Colon (tissue), 2 donors: Measurements from ENCODE around the gene RAB3IL1.

Source experiments
- FAIRE-seq: peaks from 2 replicates; lab custom pipeline; 2012; peaks lifted over from hg19 to GRCh38; lab: Jason Lieb, UNC
- donor health status: control.
- donor health status: control.

The RAB3IL1 gene

GRCh38 chr11:61904539-61905048 lies 12.8 kb downstream of the RAB3IL1 start:
- no peak for FAIRE-seq

GRCh38 chr11:61903845-61904244 lies 13.5 kb downstream of the RAB3IL1 start:
- FAIRE-seq, result no peak

- no peak for FAIRE-seq
These were observed 15.1 kb downstream of the RAB3IL1 start for GRCh38 chr11:61902313-61902712.

- FAIRE-seq, result no peak
These were observed 16.0 kb downstream of the RAB3IL1 start for GRCh38 chr11:61901397-61901796.

GRCh38 chr11:61900251-61900650 lies 17.1 kb downstream of the RAB3IL1 start:
- FAIRE-seq, result no peak

- no peak for FAIRE-seq
These were observed 18.1 kb downstream of the RAB3IL1 start for GRCh38 chr11:61899146-61899841.

GRCh38 chr11:61898247-61898582 lies 19.2 kb downstream of the RAB3IL1 start:
- no peak for FAIRE-seq

GRCh38 chr11:61897387-61898246 lies 19.7 kb downstream of the RAB3IL1 start:
- FAIRE-seq, result no peak

- no peak for FAIRE-seq
These were observed 20.5 kb downstream of the RAB3IL1 start for GRCh38 chr11:61896665-61897386.

GRCh38 chr11:61895718-61896059 lies 21.7 kb downstream of the RAB3IL1 start:
- FAIRE-seq, result no peak

GRCh38 chr11:61895046-61895717 lies 22.2 kb downstream of the RAB3IL1 start:
- no peak for FAIRE-seq

- no peak for FAIRE-seq
These were observed 23.4 kb downstream of the RAB3IL1 start for GRCh38 chr11:61893981-61894380.

GRCh38 chr11:61892085-61892370 lies 25.3 kb downstream of the RAB3IL1 start:
- FAIRE-seq, result no peak

GRCh38 chr11:61891331-61892084 lies 25.9 kb downstream of the RAB3IL1 start, which contains the start of gene FADS3:
TSS of gene FADS3 (minus strand) at chr11:61891545. CDS start at chr11:61891381, 164 bp downstream.
- no peak for FAIRE-seq

- FAIRE-seq, result no peak
These were observed 26.6 kb downstream of the RAB3IL1 start for GRCh38 chr11:61890529-61891330.

GRCh38 chr11:61889831-61890230 lies 27.5 kb downstream of the RAB3IL1 start:
- FAIRE-seq, result no peak

GRCh38 chr11:61888590-61888989 lies 28.8 kb downstream of the RAB3IL1 start:
- FAIRE-seq, result no peak

- no peak for FAIRE-seq
These were observed 29.4 kb downstream of the RAB3IL1 start for GRCh38 chr11:61887839-61888494.

- no peak for FAIRE-seq
These were observed 30.7 kb downstream of the RAB3IL1 start for GRCh38 chr11:61886643-61887042.
